IPS-NIHi7 (cell line): ENCODE data around the gene LRRC38.
"Not testable (repeated sequence)": the region's sequence is repeated elsewhere in the genome, so short reads cannot be mapped to it uniquely, and the experiment has no call there.

Experiments
- DNase-seq: peaks from one replicate; pipeline ENCODE4 v3.0.0; 2012; ENCODE audit warnings: mixed read lengths; ENCODE audit errors: extremely low spot score

The LRRC38 gene

GRCh38 chr1:13465515-13465914, 48.3 kb downstream of the LRRC38 start:
- no peak for DNase-seq

GRCh38 chr1:13462682-13463081, 51.1 kb downstream of the LRRC38 start:
- no peak for DNase-seq

DNA sequence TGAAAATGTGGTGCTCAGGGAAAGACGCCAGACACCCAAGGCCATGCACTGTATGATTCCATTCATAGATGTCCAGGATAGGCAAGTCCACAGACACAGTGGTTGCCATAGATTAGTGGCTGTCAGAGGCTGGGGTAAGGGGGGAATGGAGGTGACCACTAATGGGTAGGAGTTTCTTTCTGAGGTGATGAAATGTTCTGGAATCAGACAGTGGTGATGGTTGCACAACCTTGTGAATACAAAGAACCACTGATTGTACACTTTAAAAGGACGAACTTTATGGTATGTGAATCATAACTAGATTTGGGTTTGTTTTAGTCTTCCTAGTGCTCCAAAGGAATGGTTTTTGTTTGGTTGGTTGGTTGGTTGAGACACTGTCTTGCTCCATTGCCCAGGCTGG, 51.8 kb downstream of the LRRC38 start:
- DNase-seq: no peak

GRCh38 chr1:13456904-13457532, 56.8 kb downstream of the LRRC38 start:
- no peak for DNase-seq

- no peak for DNase-seq
Measured at GRCh38 chr1:13451399-13451965, 62.3 kb downstream of the LRRC38 start.

- DNase-seq: no peak
Measured at GRCh38 chr1:13450204-13450603, 63.6 kb downstream of the LRRC38 start.

- DNase-seq: no peak
Measured at GRCh38 chr1:13443335-13443979, 70.3 kb downstream of the LRRC38 start.

DNA sequence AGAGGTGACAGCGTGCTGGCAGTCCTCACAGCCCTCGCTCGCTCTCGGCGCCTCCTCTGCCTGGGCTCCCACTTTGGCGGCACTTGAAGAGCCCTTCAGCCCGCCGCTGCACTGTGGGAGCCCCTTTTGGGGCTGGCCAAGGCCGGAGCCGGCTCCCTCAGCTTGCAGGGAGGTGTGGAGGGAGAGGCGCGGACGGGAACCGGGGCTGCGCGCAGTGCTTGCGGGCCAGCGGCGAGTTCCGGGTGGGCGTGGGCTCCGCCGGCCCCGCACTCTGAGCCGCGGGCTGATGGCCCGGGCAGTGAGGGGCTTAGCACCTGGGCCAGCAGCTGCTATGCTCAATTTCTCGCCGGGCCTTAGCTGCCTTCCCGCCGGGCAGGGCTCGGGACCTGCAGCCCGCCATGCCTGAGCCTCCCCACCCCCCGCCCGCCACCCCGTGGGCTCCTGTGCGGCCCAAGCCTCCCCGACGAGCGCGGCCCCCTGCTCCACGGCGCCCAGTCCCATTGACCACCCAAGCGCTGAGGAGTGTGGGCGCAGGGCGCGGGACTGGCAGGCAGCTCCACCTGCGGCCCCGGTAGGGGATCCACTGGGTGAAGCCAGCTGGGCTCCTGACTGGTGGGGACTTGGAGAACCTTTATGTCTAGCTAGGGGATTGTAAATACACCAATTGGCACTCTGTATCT, 74.6 kb downstream of the LRRC38 start:
- DNase-seq: not testable (repeated sequence)

- DNase-seq: no peak
Measured at GRCh38 chr1:13435458-13435857, 78.3 kb downstream of the LRRC38 start.

DNA sequence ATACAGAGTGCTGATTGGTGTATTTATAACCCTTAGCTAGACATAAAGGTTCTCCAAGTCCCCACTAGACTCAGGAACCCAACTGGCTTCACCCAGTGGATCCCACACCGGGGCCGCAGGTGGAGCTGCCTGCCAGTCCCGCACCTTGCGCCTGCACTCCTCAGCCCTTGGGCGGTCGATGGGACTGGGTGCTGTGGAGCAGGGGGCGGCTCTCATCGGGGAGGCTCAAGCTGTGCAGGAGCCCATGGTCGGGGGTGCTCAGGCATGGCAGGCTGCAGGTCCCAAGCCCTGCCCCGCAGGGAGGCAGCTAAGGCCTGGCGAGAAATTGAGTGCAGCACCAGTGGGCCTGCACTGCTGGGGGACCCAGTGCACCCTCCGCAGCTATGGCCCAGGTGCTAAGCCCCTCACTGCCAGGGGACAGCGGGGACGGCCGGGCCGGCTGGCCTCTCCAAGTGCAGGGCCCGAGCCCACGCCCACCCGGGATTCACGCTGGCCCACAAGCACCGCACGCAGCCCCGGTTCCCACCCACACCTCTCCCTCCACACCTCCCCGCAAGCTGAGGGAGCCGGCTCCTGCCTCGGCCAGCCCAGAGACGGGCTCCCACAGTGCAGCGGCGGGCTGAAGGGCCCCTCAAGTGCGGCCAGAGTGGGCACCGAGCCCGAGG, 80.0 kb downstream of the LRRC38 start:
- DNase-seq: not testable (repeated sequence)

DNA sequence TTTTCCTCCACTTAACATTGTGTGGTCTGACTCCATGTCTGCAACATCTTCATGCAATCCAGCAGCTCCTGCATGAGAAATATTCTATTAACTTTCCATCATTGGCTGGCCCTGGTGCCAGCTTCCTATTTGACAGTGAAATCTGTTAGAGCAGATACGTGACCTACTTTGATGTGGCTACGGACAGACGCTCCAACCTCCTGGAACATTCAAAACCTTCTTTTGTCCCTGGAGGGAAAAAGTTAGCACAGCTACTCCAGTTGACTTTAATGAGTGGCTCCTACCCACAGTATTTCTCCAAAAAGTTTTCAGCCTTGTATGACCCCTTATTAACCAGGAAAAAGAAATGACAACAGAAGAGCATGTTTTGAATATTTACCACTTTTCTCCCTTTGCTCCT, 81.6 kb downstream of the LRRC38 start:
- DNase-seq: no peak

DNA sequence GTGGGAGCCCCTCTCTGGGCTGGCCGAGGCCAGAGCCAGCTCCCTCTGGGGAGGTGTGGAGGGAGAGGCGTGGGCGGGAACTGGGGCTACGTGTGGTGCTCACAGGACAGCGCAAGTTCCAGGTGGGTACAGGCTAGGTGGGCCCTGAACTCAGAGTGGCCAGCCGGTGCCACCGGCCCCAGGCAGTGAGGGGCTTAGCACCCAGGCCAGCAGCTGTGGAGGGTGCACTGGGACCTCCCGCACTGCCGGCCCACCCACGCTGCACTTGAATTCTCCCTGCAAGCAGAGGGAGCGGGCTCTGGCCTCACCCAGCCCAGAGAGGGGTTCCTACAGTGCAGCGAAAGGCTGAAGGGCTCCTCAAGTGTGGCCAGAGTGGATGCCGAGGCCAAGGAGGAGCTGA, 83.3 kb downstream of the LRRC38 start:
- DNase-seq: no peak
